Esophagus muscularis mucosa (tissue), 4 donors: ENCODE data around the gene TSPAN15.

Experiments used
- CTCF ChIP-seq, 3 experiments: fragments of 200-600 bp in 2 of 3; fragments of 450-650 bp in 1 of 3; sonication (generic) in 2 of 3; IDR thresholded peaks; one replicate each; pipeline ENCODE4 v1.5.1; 2017 to 2019; ENCODE audit warnings: antibody characterized with exemption in 3 of 3, mild to moderate bottlenecking in 2 of 3, moderate library complexity in 1 of 3
- EP300 ChIP-seq: sonication (generic); formaldehyde crosslinking; IDR thresholded peaks from one replicate; pipeline ENCODE4 v1.6.1; 2017; ENCODE audit warnings: antibody characterized with exemption
- POLR2A ChIP-seq: fragments of 450-650 bp; IDR thresholded peaks from one replicate; pipeline ENCODE4 v1.6.1; 2017; ENCODE audit warnings: antibody characterized with exemption, moderate library complexity, mild to moderate bottlenecking, low read depth
- POLR2AphosphoS5 ChIP-seq, 2 donors: sonication (generic); formaldehyde crosslinking; IDR thresholded peaks; one replicate each; pipeline ENCODE4 v1.6.1; 2017; ENCODE audit warnings: antibody characterized with exemption in 2 of 2

GRCh38 chr10:69406302-69406811 lies 44.9 kb upstream of the TSPAN15 start:
- TF ChIP-seq CTCF (IDR thresholded peaks at IDR 0.05) (no peak), POLR2A (no peak), POLR2AphosphoS5 (IDR thresholded peaks at IDR 0.05) (no peak), EP300 (no peak)
